ENCODE measurements around the gene S100A14. TPM values are rescaled to one million over a fixed set of nuclear protein-coding genes. Genes with fewer than 3 reads are reported as not detected.
A peak's percentile ranks its signal among the peaks of the same experiment; 100 is the strongest.
"Not testable (repeated sequence)": the region's sequence is repeated elsewhere in the genome, so short reads cannot be mapped to it uniquely, and the experiment has no call there.

The S100A14 gene
- polyA plus RNA-seq, 2 of the 4 experiments (the other 2 are of a cell fraction) = 0.21 TPM

DNA sequence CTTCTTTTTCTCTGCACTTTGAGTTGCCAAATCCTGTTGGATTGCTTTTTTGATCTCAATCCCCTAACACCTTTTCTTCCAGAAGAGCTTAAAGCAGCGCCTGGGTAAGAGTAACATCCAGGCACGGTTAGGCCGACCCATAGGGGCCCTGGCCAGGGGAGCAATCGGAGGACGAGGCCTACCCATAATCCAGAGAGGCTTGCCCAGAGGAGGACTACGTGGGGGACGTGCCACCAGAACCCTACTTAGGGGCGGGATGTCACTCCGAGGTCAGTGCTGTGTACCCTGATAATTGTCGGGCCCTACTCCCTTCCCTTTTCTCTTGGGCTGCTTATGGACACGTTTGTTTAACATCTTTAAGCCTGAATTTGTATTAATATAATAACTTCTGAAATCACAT lies 26.0 kb upstream of the S100A14 start:
- ChIA-PET CTCF (interaction anchor here (2.7 to 3.2 kb wide), 2 partner anchors 9 to 14 kb away, joined by 8 to 22 read pairs; partner anchors contain the start of genes S100A1 and S100A13), POLR2A (interaction anchor here (1.3 kb wide), 1 partner anchor 14 kb away, joined by 3 read pairs; the partner anchor contains the start of genes S100A1 and S100A13)
- DNase-seq (ENCODE audit: low read depth in 1 of 2, low spot score in 1 of 2) (no peak), FAIRE-seq (no peak), ATAC-seq (no peak)
- Histone ChIP-seq H3K9me3 (no peaks in the 10 kb centered on the region), H3K4me3 (no peak overlapping the region), H3K4me1 (peaks cover 5% of the 10 kb centered on the region; the same call in 2 of the 3 replicates), H3K27ac (no peak overlapping the region), H3K4me2 (no peak overlapping the region)
- WGBS (ENCODE audit: missing lambda C conversion rate) = 91% methylated on average over 11 of the region's 11 CpGs
- TF ChIP-seq BHLHE40 (IDR thresholded peaks at IDR 0.05; ENCODE audit: low read depth, low read length) (no peak), CEBPB (IDR thresholded peaks at IDR 0.05) (no peak), HOXA7 (CRISPR knock-in tag; IDR thresholded peaks at IDR 0.05) (no peak), CBX2 (IDR thresholded peaks at IDR 0.05; ENCODE audit: borderline replicate concordance, low read depth) (no peak), KDM5A (IDR thresholded peaks at IDR 0.05) (no peak), RARB (CRISPR knock-in tag; IDR thresholded peaks at IDR 0.05) (no peak), ZNF302 (CRISPR knock-in tag; IDR thresholded peaks at IDR 0.05) (no peak), RNF2 (IDR thresholded peaks at IDR 0.05; ENCODE audit: borderline replicate concordance, low read depth) (no peak), CHD2 (IDR thresholded peaks at IDR 0.05; ENCODE audit: low read length, partially characterized antibody) (no peak), ZFP36 (IDR thresholded peaks at IDR 0.05; ENCODE audit: borderline replicate concordance, partially characterized antibody) (no peak), HDAC2 (IDR thresholded peaks at IDR 0.05) (no peak), ZSCAN20 (CRISPR knock-in tag; IDR thresholded peaks at IDR 0.05) (no peak), MYC (IDR thresholded peaks at IDR 0.05; ENCODE audit: borderline replicate concordance, low read length) (no peak), RAD21 (conservative IDR thresholded peaks at IDR 0.05 in 1 of 2, IDR thresholded peaks at IDR 0.05 in 1 of 2) (no peak)
- TF ChIP-seq, protein P1, sequence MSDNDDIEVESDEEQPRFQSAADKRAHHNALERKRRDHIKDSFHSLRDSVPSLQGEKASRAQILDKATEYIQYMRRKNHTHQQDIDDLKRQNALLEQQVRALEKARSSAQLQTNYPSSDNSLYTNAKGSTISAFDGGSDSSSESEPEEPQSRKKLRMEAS (IDR thresholded peaks at IDR 0.05) = no peak
- TF ChIP-seq, protein P2, sequence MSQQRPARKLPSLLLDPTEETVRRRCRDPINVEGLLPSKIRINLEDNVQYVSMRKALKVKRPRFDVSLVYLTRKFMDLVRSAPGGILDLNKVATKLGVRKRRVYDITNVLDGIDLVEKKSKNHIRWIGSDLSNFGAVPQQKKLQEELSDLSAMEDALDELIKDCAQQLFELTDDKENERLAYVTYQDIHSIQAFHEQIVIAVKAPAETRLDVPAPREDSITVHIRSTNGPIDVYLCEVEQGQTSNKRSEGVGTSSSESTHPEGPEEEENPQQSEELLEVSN (IDR thresholded peaks at IDR 0.05; ENCODE audit: borderline replicate concordance, low read depth) = no peak
- TF ChIP-seq, protein P3, sequence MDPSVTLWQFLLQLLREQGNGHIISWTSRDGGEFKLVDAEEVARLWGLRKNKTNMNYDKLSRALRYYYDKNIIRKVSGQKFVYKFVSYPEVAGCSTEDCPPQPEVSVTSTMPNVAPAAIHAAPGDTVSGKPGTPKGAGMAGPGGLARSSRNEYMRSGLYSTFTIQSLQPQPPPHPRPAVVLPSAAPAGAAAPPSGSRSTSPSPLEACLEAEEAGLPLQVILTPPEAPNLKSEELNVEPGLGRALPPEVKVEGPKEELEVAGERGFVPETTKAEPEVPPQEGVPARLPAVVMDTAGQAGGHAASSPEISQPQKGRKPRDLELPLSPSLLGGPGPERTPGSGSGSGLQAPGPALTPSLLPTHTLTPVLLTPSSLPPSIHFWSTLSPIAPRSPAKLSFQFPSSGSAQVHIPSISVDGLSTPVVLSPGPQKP (IDR thresholded peaks at IDR 0.05; ENCODE audit: low read depth, low read length) = no peak
- TF ChIP-seq, protein P4, sequence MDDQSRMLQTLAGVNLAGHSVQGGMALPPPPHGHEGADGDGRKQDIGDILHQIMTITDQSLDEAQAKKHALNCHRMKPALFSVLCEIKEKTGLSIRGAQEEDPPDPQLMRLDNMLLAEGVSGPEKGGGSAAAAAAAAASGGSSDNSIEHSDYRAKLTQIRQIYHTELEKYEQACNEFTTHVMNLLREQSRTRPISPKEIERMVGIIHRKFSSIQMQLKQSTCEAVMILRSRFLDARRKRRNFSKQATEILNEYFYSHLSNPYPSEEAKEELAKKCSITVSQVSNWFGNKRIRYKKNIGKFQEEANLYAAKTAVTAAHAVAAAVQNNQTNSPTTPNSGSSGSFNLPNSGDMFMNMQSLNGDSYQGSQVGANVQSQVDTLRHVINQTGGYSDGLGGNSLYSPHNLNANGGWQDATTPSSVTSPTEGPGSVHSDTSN (IDR thresholded peaks at IDR 0.05) = no peak
- TF ChIP-seq, protein P5, sequence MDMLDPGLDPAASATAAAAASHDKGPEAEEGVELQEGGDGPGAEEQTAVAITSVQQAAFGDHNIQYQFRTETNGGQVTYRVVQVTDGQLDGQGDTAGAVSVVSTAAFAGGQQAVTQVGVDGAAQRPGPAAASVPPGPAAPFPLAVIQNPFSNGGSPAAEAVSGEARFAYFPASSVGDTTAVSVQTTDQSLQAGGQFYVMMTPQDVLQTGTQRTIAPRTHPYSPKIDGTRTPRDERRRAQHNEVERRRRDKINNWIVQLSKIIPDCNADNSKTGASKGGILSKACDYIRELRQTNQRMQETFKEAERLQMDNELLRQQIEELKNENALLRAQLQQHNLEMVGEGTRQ (IDR thresholded peaks at IDR 0.05) = no peak
- TF ChIP-seq, protein P6, sequence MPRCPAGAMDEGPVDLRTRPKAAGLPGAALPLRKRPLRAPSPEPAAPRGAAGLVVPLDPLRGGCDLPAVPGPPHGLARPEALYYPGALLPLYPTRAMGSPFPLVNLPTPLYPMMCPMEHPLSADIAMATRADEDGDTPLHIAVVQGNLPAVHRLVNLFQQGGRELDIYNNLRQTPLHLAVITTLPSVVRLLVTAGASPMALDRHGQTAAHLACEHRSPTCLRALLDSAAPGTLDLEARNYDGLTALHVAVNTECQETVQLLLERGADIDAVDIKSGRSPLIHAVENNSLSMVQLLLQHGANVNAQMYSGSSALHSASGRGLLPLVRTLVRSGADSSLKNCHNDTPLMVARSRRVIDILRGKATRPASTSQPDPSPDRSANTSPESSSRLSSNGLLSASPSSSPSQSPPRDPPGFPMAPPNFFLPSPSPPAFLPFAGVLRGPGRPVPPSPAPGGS (IDR thresholded peaks at IDR 0.05) = no peak

DNA sequence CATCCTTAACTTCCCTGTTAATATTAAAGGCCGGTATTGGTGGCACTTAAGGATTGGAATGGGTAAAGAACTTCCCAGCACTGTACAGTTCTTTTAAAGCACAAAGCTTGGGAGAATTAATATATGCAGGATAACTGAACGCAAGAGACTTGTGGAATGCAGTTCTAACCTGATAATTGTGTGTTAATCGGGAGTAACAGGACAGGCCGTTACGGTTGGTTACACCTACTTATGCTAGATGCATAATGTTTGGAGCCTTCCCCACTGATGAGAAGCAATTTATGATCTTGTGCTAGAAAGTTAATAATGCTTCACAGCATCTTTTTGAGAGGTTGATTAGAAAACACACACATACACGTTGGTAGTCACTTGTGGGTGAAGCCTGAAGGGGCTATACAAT lies 24.7 kb upstream of the S100A14 start:
- Histone ChIP-seq H3K27ac (no peak overlapping the region), H3K9me3 (no peaks in the 10 kb centered on the region), H3K4me2 (no peak overlapping the region), H3K4me1 (peaks cover 15% of the 10 kb centered on the region; the same call in 2 of the 3 replicates), H3K4me3 (no peak overlapping the region)
- CTCF ChIA-PET = interaction anchor here (1.2 to 3.2 kb wide), 6 partner anchors 10 to 346 kb away, joined by 3 to 8 read pairs (median 4); partner anchors contain the start of gene RAB13
- WGBS (ENCODE audit: missing lambda C conversion rate) = 74% methylated on average over 6 of the region's 6 CpGs
- POLR2A ChIA-PET = interaction anchor here (0.7 to 3.1 kb wide), 2 partner anchors 18 to 68 kb away, joined by 3 to 9 read pairs; partner anchors contain the start of gene SNAPIN
- TF ChIP-seq RNF2 (IDR thresholded peaks at IDR 0.05; ENCODE audit: borderline replicate concordance, low read depth) (no peak), POLR2AphosphoS2 (conservative IDR thresholded peaks at IDR 0.05; ENCODE audit: low read length) (peak; percentile 46; the same call in 1 of the 2 replicates), FOSB (CRISPR knock-in tag; IDR thresholded peaks at IDR 0.05) (0 out of 2 replicates have a peak, but pooled peaks have one; percentile 23)
- TF ChIP-seq, protein P2 (IDR thresholded peaks at IDR 0.05; ENCODE audit: borderline replicate concordance, low read depth) = no peak
- no peak for DNase-seq (ENCODE audit: low read depth in 1 of 2, low spot score in 1 of 2)
- no peak for ATAC-seq
- FAIRE-seq = no peak

DNA sequence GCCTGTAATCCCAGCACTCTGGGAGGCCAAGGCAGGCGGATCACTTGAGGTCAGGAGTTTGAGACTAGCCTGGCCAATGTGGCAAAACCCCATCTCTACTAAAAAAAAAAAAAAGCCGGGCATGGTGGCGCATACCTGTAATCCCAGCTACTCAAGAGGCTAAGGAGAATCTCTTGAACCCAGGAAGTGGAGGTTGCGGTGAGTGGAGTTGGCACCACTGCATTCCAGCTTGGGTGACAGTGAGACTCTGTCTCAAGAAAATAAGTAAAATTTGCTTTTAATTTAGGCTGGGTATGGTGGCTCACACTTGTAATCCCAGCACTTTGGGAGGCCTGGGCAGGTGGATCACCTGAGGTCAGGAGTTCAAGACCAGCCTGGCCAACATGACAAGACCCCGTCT lies 24.1 kb upstream of the S100A14 start:
- H3K4me3 ChIP-seq; DNase-seq (ENCODE audit: low read depth in 1 of 2, low spot score in 1 of 2); ATAC-seq; H3K27ac ChIP-seq; H3K4me2 ChIP-seq; H3K9me3 ChIP-seq; FAIRE-seq: not testable (repeated sequence)
- POLR2A ChIA-PET = interaction anchor here (0.8 to 3.1 kb wide), 2 partner anchors 8 to 68 kb away, joined by 8 to 9 read pairs; no protein-coding TSS in a partner anchor
- peaks cover 22% of the 10 kb centered on the region for H3K4me1 ChIP-seq
- WGBS (ENCODE audit: missing lambda C conversion rate) = 94% methylated on average over 5 of the region's 5 CpGs
- CTCF ChIA-PET = interaction anchor here (0.6 to 1.7 kb wide), 7 partner anchors 11 to 1529 kb away, joined by 3 to 11 read pairs (median 4); partner anchors contain the start of gene S100A13

All from A549 (cell line).